IgD-negative memory B cell (primary cell): ENCODE results near the gene BBLN. TPM values are rescaled to one million over a fixed set of nuclear protein-coding genes. Genes with fewer than 3 reads are reported as not detected.

Experiments used
- H3K27ac Mint-ChIP-seq, 3 donors: one replicate each; pipeline ENCODE4 v1.8.0; 2020 to 2022; ENCODE audit warnings: mild to moderate bottlenecking in 3 of 3, mixed read lengths in 3 of 3, moderate library complexity in 1 of 3
- H3K27me3 Mint-ChIP-seq: one replicate; pipeline ENCODE4 v1.8.0; 2021; ENCODE audit warnings: mixed read lengths
- H3K36me3 Mint-ChIP-seq: one replicate; pipeline ENCODE4 v1.8.0; 2020; ENCODE audit warnings: mild to moderate bottlenecking, mixed read lengths
- H3K4me1 Mint-ChIP-seq, 3 donors: one replicate each; pipeline ENCODE4 v1.8.0; 2020 to 2022; ENCODE audit warnings: mixed read lengths in 3 of 3, mild to moderate bottlenecking in 1 of 3
- H3K4me3 Mint-ChIP-seq, 4 donors: one replicate each; pipeline ENCODE4 v1.8.0; 2020 to 2022; ENCODE audit warnings: mild to moderate bottlenecking in 4 of 4, mixed read lengths in 4 of 4, moderate library complexity in 3 of 4
- H3K9me3 Mint-ChIP-seq, 3 donors: one replicate each; pipeline ENCODE4 v1.8.0; 2020 to 2021; ENCODE audit warnings: mixed read lengths in 3 of 3, mild to moderate bottlenecking in 1 of 3
- polyA plus RNA-seq: library from polyadenylated mRNA; unstranded; fragments of 300-500 nt; fragmentation: Illumina TruSeq; gene quantifications from one replicate; pipeline ENCODE4 v1.2.3, GENCODE V29; 2021

Gene BBLN
- polyA plus RNA-seq, 1 donor from 2014 or later: 145 TPM

DNA sequence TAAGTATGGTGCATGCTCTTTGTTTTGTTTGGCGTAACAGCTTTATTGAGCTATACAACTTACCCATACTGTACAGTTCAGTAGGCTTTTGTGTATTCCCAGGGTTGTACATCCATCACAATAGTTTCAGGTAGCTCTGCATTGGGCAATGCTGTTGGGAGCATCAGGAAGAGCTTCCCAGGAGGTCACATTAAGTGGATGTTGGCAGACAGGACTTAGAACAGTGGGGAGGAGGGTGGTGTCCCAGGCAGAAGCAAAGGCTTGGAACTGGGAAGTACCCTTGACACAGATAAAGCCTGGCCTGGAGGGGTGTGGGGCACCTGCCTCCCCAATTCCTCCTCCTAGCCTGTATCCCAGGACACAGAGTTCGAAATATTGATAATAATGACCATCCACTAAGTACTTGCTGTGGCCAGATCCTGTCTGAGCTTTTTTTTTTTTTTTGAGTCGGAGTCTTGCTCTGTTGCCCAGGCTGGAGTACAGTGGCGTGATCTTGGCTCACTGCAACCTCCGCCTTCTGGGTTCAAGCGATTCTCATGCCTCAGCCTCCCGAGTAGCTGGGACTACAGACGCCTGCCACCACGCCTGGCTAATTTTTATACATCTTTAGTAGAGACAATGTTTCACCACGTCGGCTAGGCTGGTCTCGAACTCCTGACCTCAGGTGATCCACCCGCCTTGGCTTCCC is 1.3 kb downstream of the BBLN start:
- Mint-ChIP-seq H3K4me1 (peaks cover 4 to 13% (median 9%) of the 10 kb centered on the region in 3 donors), H3K27ac (peak overlapping the region in 2 of 3 donors; percentile 36 to 55), H3K36me3 (no peaks in the 10 kb centered on the region), H3K4me3 (peak overlapping the region; percentile 75 to 90 (median 85)), H3K9me3 (no peaks in the 10 kb centered on the region), H3K27me3 (no peaks in the 10 kb centered on the region)

DNA sequence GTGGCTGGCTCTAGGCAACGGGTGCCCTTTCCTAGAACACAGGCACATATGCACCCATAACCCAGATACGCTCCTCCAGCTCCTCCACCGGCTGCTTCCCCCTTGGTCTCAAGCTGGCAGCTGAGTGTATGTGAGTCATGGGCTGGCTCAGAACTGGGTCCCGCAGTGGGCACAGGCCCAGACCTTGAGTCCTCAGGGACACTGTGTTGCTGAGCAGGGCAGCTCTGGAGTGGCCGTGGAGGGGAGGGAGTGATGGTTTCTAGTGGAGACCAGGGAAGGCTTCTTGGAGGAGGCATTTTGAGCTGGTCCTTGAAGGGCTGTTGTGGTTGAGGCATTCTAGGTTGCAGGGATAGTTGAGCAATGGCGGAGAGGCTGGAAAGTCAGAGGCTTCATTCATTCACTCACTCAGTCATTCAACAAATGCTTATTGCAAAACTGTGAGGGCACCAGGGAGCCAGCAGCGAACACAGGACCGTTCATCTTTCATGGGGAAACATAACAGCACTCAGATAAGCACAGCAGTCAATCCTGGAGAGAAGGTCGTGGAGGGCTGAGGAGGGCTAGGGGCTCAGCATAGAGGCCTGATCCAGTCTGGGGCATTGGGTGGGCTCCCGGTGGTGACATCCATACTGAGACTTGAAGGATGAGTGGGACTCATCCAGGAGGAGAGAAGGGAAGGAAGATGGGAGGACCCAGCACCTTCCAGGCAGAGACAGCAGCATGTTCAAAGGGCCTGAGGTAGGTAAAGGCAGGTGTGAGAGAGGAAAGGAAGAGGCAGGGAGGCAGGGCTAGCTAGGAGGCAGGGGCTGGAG is 2.4 kb downstream of the BBLN start:
- peak overlapping the region in 2 of 4 donors; percentile 19 to 75 for H3K4me3 Mint-ChIP-seq
- H3K36me3 Mint-ChIP-seq: peaks cover 2% of the 10 kb centered on the region
- no peaks in the 10 kb centered on the region for H3K9me3 Mint-ChIP-seq
- no peaks in the 10 kb centered on the region for H3K27me3 Mint-ChIP-seq
- H3K4me1 Mint-ChIP-seq: peaks cover 4 to 13% (median 9%) of the 10 kb centered on the region in 3 donors
- peak overlapping the region in 2 of 3 donors; percentile 65 to 67 for H3K27ac Mint-ChIP-seq

DNA sequence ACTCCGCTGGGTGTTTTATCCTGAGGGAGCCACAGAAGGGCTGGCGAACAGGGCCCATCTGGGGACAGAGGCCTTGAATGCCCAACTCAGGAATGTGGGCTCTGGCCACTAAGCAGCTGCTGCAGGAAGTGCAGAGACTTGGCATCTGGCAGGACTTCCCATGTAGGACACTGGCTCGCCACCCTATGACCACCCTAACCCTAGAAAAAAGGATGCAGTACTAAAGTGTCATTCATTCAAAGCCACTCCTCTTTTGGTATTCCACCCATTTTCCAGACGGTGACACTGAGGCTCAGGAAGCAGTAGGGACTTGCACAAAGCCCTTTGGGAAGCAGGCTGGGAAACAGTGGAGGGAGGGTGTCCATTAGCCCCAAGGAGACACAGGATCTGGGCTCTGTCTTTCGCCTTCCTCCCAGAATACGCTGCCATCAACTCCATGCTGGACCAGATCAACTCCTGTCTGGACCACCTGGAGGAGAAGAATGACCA is 3.0 kb downstream of the BBLN start:
- peak overlapping the region in 1 of 4 donors; percentile 75 for H3K4me3 Mint-ChIP-seq
- H3K9me3 Mint-ChIP-seq: no peaks in the 10 kb centered on the region
- H3K4me1 Mint-ChIP-seq: peaks cover 4 to 13% (median 9%) of the 10 kb centered on the region in 3 donors
- peaks cover 2% of the 10 kb centered on the region for H3K36me3 Mint-ChIP-seq
- H3K27ac Mint-ChIP-seq: peak overlapping the region in 1 of 3 donors; percentile 67
- no peaks in the 10 kb centered on the region for H3K27me3 Mint-ChIP-seq

DNA sequence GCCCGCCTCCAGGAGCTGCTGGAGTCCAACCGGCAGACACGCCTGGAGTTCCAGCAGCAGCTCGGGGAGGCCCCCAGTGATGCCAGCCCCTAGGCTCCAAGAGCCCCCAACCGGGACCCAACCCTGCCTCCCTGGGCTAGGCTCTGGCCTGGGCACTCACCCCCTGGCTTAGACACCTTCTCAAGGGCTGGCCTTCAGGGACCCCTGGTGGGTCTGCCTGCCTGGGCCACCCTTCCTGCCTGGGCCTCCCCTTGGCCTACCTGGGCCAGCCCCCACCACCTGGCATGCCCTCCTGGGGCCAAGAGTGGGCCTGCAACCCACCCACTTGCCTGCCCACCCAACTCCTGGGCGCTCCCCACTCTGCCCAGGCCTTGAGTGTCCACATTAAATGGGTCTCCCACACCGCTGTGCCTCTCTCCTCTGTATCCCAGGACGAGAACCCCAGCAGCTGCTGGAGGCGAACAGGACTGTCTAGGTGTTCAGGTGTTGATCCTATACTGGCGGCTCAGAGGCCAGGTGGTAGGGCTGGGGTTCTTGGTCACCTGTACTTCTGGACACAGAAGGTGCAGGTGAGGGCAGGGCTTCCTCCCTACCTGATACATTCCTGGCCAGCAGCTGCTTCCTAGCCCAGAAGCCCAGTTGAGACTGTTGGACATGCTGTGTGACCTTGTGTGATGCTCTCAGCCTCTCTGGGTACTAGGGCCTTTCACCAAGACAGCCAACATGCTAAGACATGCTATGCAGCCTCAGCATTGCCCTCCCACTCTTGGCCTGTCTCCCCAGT is 3.6 kb downstream of the BBLN start:
- Mint-ChIP-seq H3K4me3 (peak overlapping the region in 1 of 4 donors; percentile 52), H3K27ac (no peak overlapping the region)

DNA sequence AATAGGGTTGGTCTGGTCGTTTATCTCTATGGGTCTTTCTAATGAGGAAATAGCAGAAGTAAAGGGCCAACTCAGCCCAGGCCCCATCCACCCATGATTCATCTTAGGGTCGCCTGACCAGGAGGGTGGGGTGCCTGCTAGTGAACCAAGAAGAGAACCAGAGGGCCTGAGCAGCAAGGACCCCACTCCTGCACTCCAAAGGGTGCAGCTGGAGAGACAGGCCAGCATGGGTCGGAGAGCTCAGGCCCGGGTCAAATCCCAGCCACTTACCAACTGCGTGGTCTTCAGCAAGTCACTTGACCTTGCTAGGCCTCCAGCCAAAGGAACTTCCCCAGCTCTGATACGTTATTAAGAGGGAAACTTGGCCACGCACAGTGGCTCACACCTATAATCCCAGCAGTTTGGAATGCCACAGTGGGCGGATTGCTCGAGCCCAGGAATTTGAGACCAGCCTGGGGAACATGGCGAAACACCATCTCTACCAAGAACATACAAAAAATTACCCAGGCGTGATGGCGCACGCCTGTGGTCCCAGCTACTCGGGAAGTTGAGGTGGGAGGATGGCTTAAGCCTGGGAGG is 4.3 kb downstream of the BBLN start:
- peaks cover 3% of the 10 kb centered on the region for H3K36me3 Mint-ChIP-seq
- peak overlapping the region in 1 of 3 donors; percentile 19 for H3K27ac Mint-ChIP-seq
- H3K27me3 Mint-ChIP-seq: no peaks in the 10 kb centered on the region
- peaks cover 4 to 10% (median 9%) of the 10 kb centered on the region in 3 donors for H3K4me1 Mint-ChIP-seq
- no peaks in the 10 kb centered on the region for H3K9me3 Mint-ChIP-seq
- peak overlapping the region in 1 of 4 donors; percentile 52 for H3K4me3 Mint-ChIP-seq

More for the DNA sequence above, 3.6 kb downstream of the BBLN start:
- Mint-ChIP-seq H3K36me3 (peaks cover 2% of the 10 kb centered on the region), H3K27me3 (no peaks in the 10 kb centered on the region), H3K4me1 (peaks cover 4 to 13% (median 11%) of the 10 kb centered on the region in 3 donors), H3K9me3 (no peaks in the 10 kb centered on the region)

DNA sequence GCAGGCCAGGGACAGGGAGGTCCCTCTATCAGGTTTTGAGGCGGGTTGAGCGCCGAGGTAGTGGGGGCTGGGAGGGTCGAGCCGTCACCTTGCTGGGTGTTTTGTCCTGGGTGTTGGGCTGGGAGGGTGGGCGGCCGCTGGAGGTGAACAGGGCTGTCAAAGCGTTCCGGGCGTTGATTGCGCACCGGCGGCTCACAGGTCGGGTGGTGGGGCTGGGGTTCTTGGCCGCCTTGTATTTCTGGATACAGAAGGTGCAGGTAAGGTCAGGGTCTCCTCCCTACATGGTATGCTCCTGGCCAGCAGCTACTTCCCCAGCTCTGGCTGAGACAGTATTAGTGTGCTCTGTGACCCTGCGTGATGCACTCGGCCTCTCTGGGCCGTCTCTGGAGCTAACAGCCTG is 6.1 kb downstream of the BBLN start:
- peaks cover 3% of the 10 kb centered on the region for H3K36me3 Mint-ChIP-seq

DNA sequence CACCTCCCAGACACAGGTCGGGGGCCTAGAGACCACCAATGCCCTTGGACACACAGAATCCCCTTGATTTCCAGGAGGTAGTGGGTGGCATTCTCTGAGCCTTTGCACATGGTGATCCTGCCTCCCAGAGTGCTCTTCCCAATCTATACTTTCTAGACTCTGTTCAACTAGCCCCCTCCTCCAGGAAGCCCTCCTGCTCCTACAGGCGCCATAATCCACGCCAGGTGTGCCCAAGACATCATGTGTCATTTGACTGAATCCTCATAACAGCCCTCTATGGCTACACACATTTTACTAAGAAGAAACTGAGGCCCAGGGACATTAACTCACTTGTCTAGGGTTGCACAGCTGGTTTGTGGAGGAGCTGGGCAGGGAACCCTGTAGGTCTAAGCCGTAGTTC is 7.1 kb downstream of the BBLN start:
- H3K4me3 Mint-ChIP-seq: no peak overlapping the region
- no peaks in the 10 kb centered on the region for H3K9me3 Mint-ChIP-seq
- H3K36me3 Mint-ChIP-seq: peaks cover 3% of the 10 kb centered on the region
- H3K27me3 Mint-ChIP-seq: no peaks in the 10 kb centered on the region
- no peak overlapping the region for H3K27ac Mint-ChIP-seq
- H3K4me1 Mint-ChIP-seq: peaks cover 0 to 3% (median 0%) of the 10 kb centered on the region in 3 donors

More for the DNA sequence above, 6.1 kb downstream of the BBLN start:
- Mint-ChIP-seq H3K4me3 (no peak overlapping the region), H3K27ac (no peak overlapping the region), H3K4me1 (peaks cover under 1 to 4% (median 2%) of the 10 kb centered on the region in 3 donors), H3K27me3 (no peaks in the 10 kb centered on the region), H3K9me3 (no peaks in the 10 kb centered on the region)

DNA sequence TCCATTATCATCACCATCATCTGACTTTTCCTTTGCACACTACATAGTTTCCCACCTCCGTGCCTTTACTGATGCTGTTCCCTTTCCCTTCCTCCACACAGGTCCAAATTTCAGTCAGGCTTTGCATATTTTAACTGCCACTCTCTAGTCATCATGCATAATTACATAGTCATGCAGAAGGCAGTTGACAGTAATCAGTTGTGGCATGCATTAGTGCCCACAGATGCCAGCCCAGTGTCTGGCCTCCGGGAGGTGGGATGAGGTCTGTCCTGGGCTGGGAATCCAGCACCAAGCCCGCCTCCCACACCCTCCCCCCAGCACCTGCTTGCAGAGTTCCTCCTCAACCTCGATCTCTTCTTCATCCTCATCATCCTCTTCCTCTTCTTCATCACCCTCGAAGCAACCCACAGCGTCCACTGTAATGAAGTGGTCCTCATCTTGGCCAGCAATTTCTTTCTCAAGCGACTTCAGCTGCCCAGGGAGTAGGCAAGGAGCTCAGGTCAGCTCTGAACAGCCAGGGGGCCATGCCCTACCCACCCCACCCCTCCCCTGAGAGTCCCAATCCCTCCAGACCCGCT is 8.8 kb downstream of the BBLN start:
- no peak overlapping the region for H3K4me3 Mint-ChIP-seq

DNA sequence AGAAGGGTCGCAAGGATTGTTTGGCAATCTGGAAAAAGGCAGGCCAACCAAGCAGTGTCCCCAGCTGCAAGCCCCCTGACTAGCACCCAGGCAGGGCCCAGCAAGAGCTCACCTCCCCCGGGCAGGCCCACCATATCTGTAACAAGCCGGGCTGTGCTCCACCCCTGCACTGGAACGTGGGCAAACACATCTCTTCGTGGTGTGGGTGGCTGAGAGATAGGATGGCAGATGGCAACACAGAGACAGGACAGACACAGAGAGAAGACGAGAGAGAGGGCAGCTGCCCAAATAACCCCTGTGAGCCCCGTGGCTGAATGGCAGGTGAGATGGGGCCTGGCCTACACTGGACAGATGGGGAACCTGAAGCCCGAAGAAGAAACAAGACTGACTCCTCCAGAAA is 9.4 kb downstream of the BBLN start:
- Mint-ChIP-seq H3K4me1 (peaks cover 0 to 1% (median 0%) of the 10 kb centered on the region in 3 donors), H3K36me3 (peaks cover 5% of the 10 kb centered on the region), H3K27ac (no peak overlapping the region), H3K4me3 (no peak overlapping the region), H3K9me3 (no peaks in the 10 kb centered on the region), H3K27me3 (no peaks in the 10 kb centered on the region)

More for the DNA sequence above, 8.8 kb downstream of the BBLN start:
- Mint-ChIP-seq H3K4me1 (peaks cover 0 to 1% (median 0%) of the 10 kb centered on the region in 3 donors), H3K27ac (peak overlapping the region in 1 of 3 donors; percentile 87), H3K9me3 (no peaks in the 10 kb centered on the region), H3K36me3 (peaks cover 5% of the 10 kb centered on the region), H3K27me3 (no peaks in the 10 kb centered on the region)

DNA sequence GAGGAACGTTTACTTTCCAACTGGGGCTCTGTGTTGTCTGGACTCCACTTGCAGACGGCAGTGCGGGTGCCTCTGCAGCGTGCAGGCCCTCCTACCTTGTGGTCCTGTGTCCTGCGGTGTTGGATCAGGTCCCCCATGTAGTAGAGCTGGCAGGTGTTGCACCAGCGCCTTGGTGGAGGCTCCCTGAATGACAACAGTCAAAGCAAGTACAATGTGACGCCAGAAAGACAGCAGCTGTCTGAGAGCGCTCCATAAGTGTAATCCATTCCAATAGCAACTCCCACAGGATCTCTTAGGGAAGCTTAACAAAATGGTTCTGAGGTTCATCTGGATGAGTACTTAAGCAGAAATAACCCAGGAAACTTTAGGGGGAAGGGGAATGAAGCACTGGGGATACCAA is 9.9 kb downstream of the BBLN start:
- H3K36me3 Mint-ChIP-seq: peaks cover 5% of the 10 kb centered on the region
- peaks cover 0 to 1% (median 0%) of the 10 kb centered on the region in 3 donors for H3K4me1 Mint-ChIP-seq
- H3K27me3 Mint-ChIP-seq: no peaks in the 10 kb centered on the region
- H3K9me3 Mint-ChIP-seq: no peaks in the 10 kb centered on the region
- H3K27ac Mint-ChIP-seq: no peak overlapping the region
- H3K4me3 Mint-ChIP-seq: no peak overlapping the region

DNA sequence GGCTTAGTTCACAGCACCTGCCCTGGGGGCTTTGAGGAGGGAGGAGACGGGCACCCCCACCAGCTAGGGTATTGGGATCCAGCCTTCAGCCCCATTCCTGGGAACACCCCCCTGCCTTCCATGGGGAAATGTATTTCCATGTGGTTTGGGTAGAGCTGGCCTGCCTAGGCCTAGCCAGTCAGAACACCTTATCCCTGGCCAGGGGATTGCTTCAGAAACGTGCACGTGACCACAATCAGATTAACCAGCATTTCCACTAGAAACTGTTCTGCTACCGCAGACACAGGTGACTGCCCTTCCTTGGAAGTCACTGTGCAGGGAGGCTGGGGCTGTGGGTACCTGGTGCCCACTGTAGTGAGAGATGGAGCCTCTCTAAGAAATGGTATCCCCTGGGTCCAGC is 14.0 kb downstream of the BBLN start:
- no peaks in the 10 kb centered on the region for H3K9me3 Mint-ChIP-seq
- H3K36me3 Mint-ChIP-seq: peaks cover 4% of the 10 kb centered on the region
- no peak overlapping the region for H3K27ac Mint-ChIP-seq
- H3K4me1 Mint-ChIP-seq: no peaks in the 10 kb centered on the region
- no peaks in the 10 kb centered on the region for H3K27me3 Mint-ChIP-seq
- H3K4me3 Mint-ChIP-seq: no peak overlapping the region

DNA sequence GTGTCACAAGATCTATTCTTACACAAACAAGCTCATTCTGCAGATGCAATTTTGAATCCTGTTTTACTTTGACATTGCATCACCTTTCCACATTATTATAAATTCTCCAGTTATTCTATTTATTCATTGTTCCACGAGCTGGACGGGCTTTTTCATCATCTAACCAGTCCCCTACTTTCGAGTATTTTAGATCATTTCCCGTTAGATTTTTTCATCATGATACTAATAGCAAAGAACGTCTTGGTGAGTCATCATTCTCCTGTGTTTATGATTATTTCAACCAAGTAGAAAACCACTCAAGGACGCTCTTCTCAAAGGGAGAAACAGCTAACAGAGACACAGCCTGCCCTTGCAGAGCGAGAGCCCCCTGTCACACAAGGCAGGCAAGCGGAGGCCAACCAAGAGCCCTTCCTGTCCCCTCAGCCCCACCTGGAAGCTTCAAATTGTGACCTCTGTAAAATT is 15.1 kb downstream of the BBLN start:
- no peak overlapping the region for H3K4me3 Mint-ChIP-seq
- peak overlapping the region in 1 of 3 donors; percentile 54 for H3K27ac Mint-ChIP-seq
- peaks cover 4% of the 10 kb centered on the region for H3K36me3 Mint-ChIP-seq
- no peaks in the 10 kb centered on the region for H3K4me1 Mint-ChIP-seq
- no peaks in the 10 kb centered on the region for H3K9me3 Mint-ChIP-seq
- H3K27me3 Mint-ChIP-seq: no peaks in the 10 kb centered on the region

DNA sequence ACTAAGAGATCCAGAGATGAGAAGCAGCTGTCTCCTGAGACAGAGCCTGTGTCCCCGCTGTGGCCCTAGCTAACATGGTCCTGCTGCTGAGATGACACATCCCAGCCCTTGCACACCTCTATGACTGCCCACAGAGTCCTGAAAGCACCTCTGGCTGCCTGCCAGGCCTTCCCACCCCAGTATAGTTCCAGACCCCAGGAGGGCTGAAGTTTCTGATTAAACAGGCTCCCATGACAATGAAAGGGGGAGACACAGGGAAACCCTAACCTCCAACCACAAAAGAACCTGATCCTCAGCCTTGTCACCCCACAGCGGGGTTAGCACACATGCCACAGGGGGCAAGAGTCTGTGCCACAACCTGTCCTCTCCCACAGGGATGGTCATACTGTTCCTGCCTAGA is 15.7 kb downstream of the BBLN start:
- Mint-ChIP-seq H3K27ac (no peak overlapping the region), H3K4me3 (no peak overlapping the region), H3K36me3 (peaks cover 4% of the 10 kb centered on the region), H3K4me1 (no peaks in the 10 kb centered on the region), H3K9me3 (no peaks in the 10 kb centered on the region), H3K27me3 (no peaks in the 10 kb centered on the region)

DNA sequence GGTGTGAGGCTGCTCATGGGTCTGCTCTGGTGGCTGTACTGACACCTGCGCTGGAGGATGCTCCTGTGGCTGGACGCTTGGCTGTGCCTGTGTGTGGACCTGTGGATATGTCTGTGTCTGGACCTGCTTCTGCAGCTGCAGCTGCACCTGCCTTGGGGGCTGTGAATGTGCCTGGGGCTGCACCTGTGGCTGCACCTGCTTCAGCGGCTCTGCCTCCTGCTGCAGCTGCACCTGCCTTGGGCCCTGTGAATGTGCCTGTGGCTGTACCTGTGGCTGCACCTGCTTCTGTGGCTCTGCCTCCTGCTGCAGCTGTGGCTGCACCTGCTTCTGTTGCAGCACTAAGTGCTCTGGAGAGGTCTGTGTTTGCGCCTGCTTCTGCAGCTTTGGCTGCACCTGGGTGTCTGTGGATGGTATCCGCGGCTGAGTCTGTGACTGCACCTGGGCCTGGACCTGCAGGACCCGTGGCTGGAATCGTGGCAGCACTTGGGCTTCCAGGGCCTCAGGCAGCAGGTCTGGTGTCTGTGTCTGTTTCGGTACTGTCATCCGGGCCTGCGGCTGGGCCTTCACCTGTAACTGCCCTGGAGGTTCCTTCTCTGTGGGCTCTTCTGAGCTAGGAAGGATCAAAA is 18.9 kb downstream of the BBLN start:
- Mint-ChIP-seq H3K27ac (no peak overlapping the region), H3K36me3 (peaks cover 2% of the 10 kb centered on the region), H3K4me3 (no peak overlapping the region), H3K4me1 (no peaks in the 10 kb centered on the region), H3K27me3 (no peaks in the 10 kb centered on the region), H3K9me3 (no peaks in the 10 kb centered on the region)
